CD14-positive monocyte (primary cell): ENCODE data around the gene ATXN1. TPM values are rescaled to one million over a fixed set of nuclear protein-coding genes. Genes with fewer than 3 reads are reported as not detected.

Source experiments
- DNase-seq, 3 donors: peaks; one replicate each; pipeline ENCODE4 v3.0.0-alpha.2; 2011 to 2022
- H2AFZ ChIP-seq: 2 replicates; pipeline ENCODE4 v1.6.0; 2012; ENCODE audit warnings: mild to moderate bottlenecking, low read depth, low read length, inconsistent platforms; ENCODE audit not compliant: insufficient read depth, poor library complexity, severe bottlenecking
- H3K27ac ChIP-seq, 2 donors: 1 replicate in 1 of 2; 2 replicates in 1 of 2; pipeline ENCODE4 v1.5.1; 2012 to 2013; ENCODE audit warnings: low read length in 2 of 2, control low read depth in 1 of 2, inconsistent platforms in 1 of 2, low read depth in 1 of 2, mild to moderate bottlenecking in 1 of 2
- H3K27me3 ChIP-seq, 2 donors: one replicate each; pipeline versions ENCODE4 v1.6.0 to v1.6.1; 2011 to 2013; ENCODE audit warnings: low read length in 2 of 2; ENCODE audit not compliant: control insufficient read depth in 2 of 2, insufficient read depth in 2 of 2
- H3K36me3 ChIP-seq, 2 donors: replicated peaks in 1 of 2; 1 replicate in 1 of 2; 2 replicates in 1 of 2; pipeline versions ENCODE4 v1.5.1 to v1.6.1; 2012 to 2013; ENCODE audit warnings: low read length in 2 of 2, control low read depth in 1 of 2, inconsistent platforms in 1 of 2, mild to moderate bottlenecking in 1 of 2; ENCODE audit not compliant: insufficient read depth in 2 of 2, control insufficient read depth in 1 of 2
- H3K4me1 ChIP-seq, 2 donors: 1 replicate in 1 of 2; 2 replicates in 1 of 2; pipeline versions ENCODE4 v1.5.1 to v1.6.1; 2012 to 2013; ENCODE audit warnings: low read length in 2 of 2, control low read depth in 1 of 2, inconsistent platforms in 1 of 2, mild to moderate bottlenecking in 1 of 2, moderate library complexity in 1 of 2; ENCODE audit not compliant: insufficient read depth in 2 of 2, control insufficient read depth in 1 of 2
- H3K4me2 ChIP-seq: replicated peaks from 2 replicates; pipeline ENCODE3; 2012; ENCODE audit warnings: low read length, moderate library complexity, mild to moderate bottlenecking; ENCODE audit not compliant: poor library complexity, severe bottlenecking; ENCODE audit errors: extremely low read depth
- H3K4me3 ChIP-seq, 3 experiments: fragments of 200-600 bp in 1 of 3; sonication (generic) in 1 of 3; replicated peaks in 1 of 3; 1 replicate in 2 of 3; 2 replicates in 1 of 3; pipeline ENCODE4 v1.5.1; 2011 to 2013; ENCODE audit warnings: low read length in 3 of 3, mild to moderate bottlenecking in 3 of 3, control low read depth in 2 of 3, low read depth in 2 of 3, inconsistent platforms in 1 of 3, moderate library complexity in 1 of 3
- H3K79me2 ChIP-seq: 2 replicates; pipeline ENCODE4 v1.6.0; 2012; ENCODE audit warnings: mild to moderate bottlenecking, control low read depth, inconsistent platforms, low read length, moderate library complexity; ENCODE audit not compliant: insufficient read depth
- H3K9ac ChIP-seq: 2 replicates; pipeline ENCODE4 v1.6.0; 2017; ENCODE audit warnings: low read length, mild to moderate bottlenecking; ENCODE audit not compliant: insufficient read depth, poor library complexity, severe bottlenecking
- H3K9me3 ChIP-seq, 2 donors: replicated peaks in 1 of 2; 1 replicate in 1 of 2; 2 replicates in 1 of 2; pipeline versions ENCODE4 v1.5.1 to v1.6.1; 2012 to 2013; ENCODE audit warnings: low read length in 2 of 2, control low read depth in 1 of 2; ENCODE audit not compliant: control insufficient read depth in 1 of 2, insufficient read depth in 1 of 2
- H4K20me1 ChIP-seq: 2 replicates; pipeline ENCODE4 v1.6.0; 2012; ENCODE audit warnings: mild to moderate bottlenecking, low read length, control low read depth, moderate library complexity; ENCODE audit not compliant: insufficient read depth
- H3K27ac Mint-ChIP-seq, 7 donors: one replicate each; pipeline ENCODE4 v1.8.0; 2020; ENCODE audit warnings: mild to moderate bottlenecking in 7 of 7, mixed read lengths in 7 of 7, moderate library complexity in 6 of 7, inconsistent platforms in 2 of 7
- H3K27me3 Mint-ChIP-seq, 3 donors: one replicate each; pipeline ENCODE4 v1.8.0; 2021 to 2022; ENCODE audit warnings: low read depth in 3 of 3, mild to moderate bottlenecking in 3 of 3, mixed read lengths in 3 of 3, moderate library complexity in 3 of 3, inconsistent platforms in 1 of 3
- H3K36me3 Mint-ChIP-seq, 2 donors: one replicate each; pipeline ENCODE4 v1.8.0; 2020; ENCODE audit warnings: mixed read lengths in 2 of 2, inconsistent platforms in 1 of 2, mild to moderate bottlenecking in 1 of 2
- H3K4me1 Mint-ChIP-seq: one replicate; pipeline ENCODE4 v1.8.0; 2020; ENCODE audit warnings: mild to moderate bottlenecking, mixed read lengths
- H3K4me3 Mint-ChIP-seq, 2 donors: one replicate each; pipeline ENCODE4 v1.8.0; 2020; ENCODE audit warnings: mild to moderate bottlenecking in 2 of 2, mixed read lengths in 2 of 2, moderate library complexity in 1 of 2
- H3K9me3 Mint-ChIP-seq, 7 donors: one replicate each; pipeline ENCODE4 v1.8.0; 2020 to 2022; ENCODE audit warnings: mixed read lengths in 7 of 7, mild to moderate bottlenecking in 6 of 7, moderate library complexity in 6 of 7, inconsistent platforms in 2 of 7
- CTCF ChIP-seq: fragments of 200-600 bp; IDR thresholded peaks from one replicate; pipeline ENCODE4 v1.8.0; 2022; ENCODE audit warnings: antibody characterized with exemption, mild to moderate bottlenecking
- WGBS: methylation state at CpG from one replicate; pipeline ENCODE4 v1.1.5; 2013; ENCODE audit warnings: missing lambda C conversion rate; ENCODE audit not compliant: insufficient coverage; 5-methylcytosine and 5-hydroxymethylcytosine counted together
- intact Hi-C, 2 donors: fragments of 100-400 bp; cut with micrococcal nuclease; formaldehyde crosslinking; loops; one replicate each; pipeline versions ENCODE4 v1.15.0 to v1.15.1; 2023
- polyA plus RNA-seq, 3 donors: library from polyadenylated mRNA; depleted of rRNA in 1 of 3; unstranded in 2 of 3; stranded (reverse) in 1 of 3; fragments of 300-500 nt in 2 of 3; fragments of >200 nt in 1 of 3; fragmentation: Illumina TruSeq in 2 of 3; gene quantifications; 1 replicate in 2 of 3; 2 replicates in 1 of 3; pipeline ENCODE4 v1.2.3, GENCODE V29; 2012 to 2021

The ATXN1 gene
- polyA plus RNA-seq, 3 donors, result 8.8 to 19.1 (median 10.9) TPM

GRCh38 chr6:16698997-16699868, 62.0 kb downstream of the ATXN1 start:
- peak; percentile 53 to 72 (median 72) for DNase-seq
- Mint-ChIP-seq H3K27ac (peak overlapping the region; percentile 74 to 97 (median 81)), H3K4me3 (peak overlapping the region in 1 of 2 donors; percentile 76), H3K4me1 (peaks cover 83% of the 10 kb centered on the region), H3K36me3 (peaks cover 2 to 3% of the 10 kb centered on the region in 2 donors), H3K9me3 (no peaks in the 10 kb centered on the region), H3K27me3 (no peaks in the 10 kb centered on the region)
- intact Hi-C loops, result no loop called here
- no peak overlapping the region for H3K9ac ChIP-seq
- peaks cover 75 to 81% of the 10 kb centered on the region in 2 donors for H3K4me1 ChIP-seq
- no peaks in the 10 kb centered on the region for H3K27me3 ChIP-seq
- no peak overlapping the region for H2AFZ ChIP-seq
- no peak for TF ChIP-seq CTCF
- H3K27ac ChIP-seq, result peak overlapping the region in 1 of 2 donors; percentile 78
- H3K4me3 ChIP-seq, result no peak overlapping the region
- peak overlapping the region; percentile 72 for H3K4me2 ChIP-seq
- H3K36me3 ChIP-seq, result no peaks in the 10 kb centered on the region
- H3K9me3 ChIP-seq, result no peaks in the 10 kb centered on the region
- peaks cover 70% of the 10 kb centered on the region for H3K79me2 ChIP-seq
- H4K20me1 ChIP-seq, result peaks cover 13% of the 10 kb centered on the region
- no CpG with 5 or more reads among the region's 7 CpGs for WGBS

- Histone ChIP-seq H3K27ac (peak overlapping the region in 1 of 2 donors; percentile 50), H3K4me1 (peaks cover 69 to 79% of the 10 kb centered on the region in 2 donors), H4K20me1 (peaks cover 8% of the 10 kb centered on the region), H3K4me2 (no peak overlapping the region), H2AFZ (no peak overlapping the region), H3K79me2 (peaks cover 68% of the 10 kb centered on the region), H3K27me3 (no peaks in the 10 kb centered on the region), H3K36me3 (no peaks in the 10 kb centered on the region), H3K4me3 (peak overlapping the region in 1 of 3 experiments; percentile 7), H3K9ac (no peak overlapping the region), H3K9me3 (no peaks in the 10 kb centered on the region)
- no peak for DNase-seq
- peak overlapping the region in 3 of 7 donors; percentile 24 to 79 (median 76) for H3K27ac Mint-ChIP-seq
- WGBS, result no CpG with 5 or more reads among the region's 1 CpG
- H3K27me3 Mint-ChIP-seq, result no peaks in the 10 kb centered on the region
- intact Hi-C loops, result no loop called here
- peaks cover 80% of the 10 kb centered on the region for H3K4me1 Mint-ChIP-seq
- no peak overlapping the region for H3K4me3 Mint-ChIP-seq
- no peak for TF ChIP-seq CTCF
- H3K36me3 Mint-ChIP-seq, result peaks cover 3 to 4% of the 10 kb centered on the region in 2 donors
- H3K9me3 Mint-ChIP-seq, result no peaks in the 10 kb centered on the region
Measured at GRCh38 chr6:16698162-16698533, 63.1 kb downstream of the ATXN1 start.
